SU-DHL-6 (cell line): ENCODE measurements around the gene ITGAL.

ENCODE experiments used
- H2AFZ ChIP-seq: fragments of 200-600 bp; sonication (generic); 2 replicates; pipeline ENCODE4 v1.6.1; 2014; ENCODE audit warnings: low read depth, mild to moderate bottlenecking, moderate library complexity, mixed read lengths, antibody characterized with exemption, low read length; ENCODE audit not compliant: severe bottlenecking
- H3F3A ChIP-seq: fragments of 200-600 bp; shearing (Covaris generic); 2 replicates; pipeline ENCODE4 v1.6.0; 2016; ENCODE audit warnings: antibody characterized with exemption, mild to moderate bottlenecking; ENCODE audit not compliant: insufficient read depth
- H3K27ac ChIP-seq: fragments of 200-600 bp; sonication (generic); 2 replicates; pipeline ENCODE4 v1.5.1; 2016; ENCODE audit warnings: low read depth, mild to moderate bottlenecking, low read length, moderate library complexity, mixed read lengths
- H3K27me3 ChIP-seq: fragments of 200-600 bp; sonication (generic), shearing (Covaris generic); 2 replicates; pipeline ENCODE4 v1.6.0; 2014; ENCODE audit warnings: mild to moderate bottlenecking, low read length
- H3K36me3 ChIP-seq: fragments of 200-600 bp; sonication (generic); 2 replicates; pipeline ENCODE4 v1.6.1; 2014; ENCODE audit warnings: mild to moderate bottlenecking, low read length, mixed read lengths
- H3K4me2 ChIP-seq: fragments of 300-600, 200-600 bp; shearing (Covaris generic), sonication (generic); 2 replicates; pipeline ENCODE4 v1.6.0; 2014; ENCODE audit warnings: low read length, low read depth, mild to moderate bottlenecking; ENCODE audit not compliant: poor library complexity, severe bottlenecking
- H3K4me3 ChIP-seq: fragments of 200-600 bp; sonication (generic); 2 replicates; pipeline ENCODE4 v1.5.1; 2014; ENCODE audit warnings: antibody characterized with exemption, low read length, mild to moderate bottlenecking, mixed read lengths; ENCODE audit not compliant: insufficient read depth, poor library complexity, severe bottlenecking
- H3K79me2 ChIP-seq: fragments of 200-600 bp; sonication (generic); 2 replicates; pipeline ENCODE4 v1.6.1; 2014; ENCODE audit warnings: mild to moderate bottlenecking, low read length, moderate library complexity; ENCODE audit not compliant: insufficient read depth
- H3K9ac ChIP-seq: fragments of 200-600 bp; sonication (generic); 2 replicates; pipeline ENCODE4 v1.7.0; 2014; ENCODE audit warnings: mild to moderate bottlenecking, low read length
- H3K9me2 ChIP-seq: fragments of 200-600 bp; sonication (generic); replicated peaks from 2 replicates; pipeline ENCODE4 v1.6.1; 2014; ENCODE audit warnings: low read length; ENCODE audit not compliant: insufficient read depth
- H3K9me3 ChIP-seq: fragments of 200-600 bp; sonication (generic); 2 replicates; pipeline ENCODE4 v1.6.1; 2014; ENCODE audit warnings: low read length, mixed read lengths; ENCODE audit not compliant: insufficient read depth
- H4K20me1 ChIP-seq: fragments of 200-600 bp; sonication (generic); 2 replicates; pipeline ENCODE4 v1.6.1; 2014; ENCODE audit warnings: low read depth, mild to moderate bottlenecking, antibody characterized with exemption, low read length, moderate library complexity, mixed read lengths
- EZH2phosphoT487 ChIP-seq: fragments of 200-600 bp; sonication (generic), shearing (Covaris generic); conservative IDR thresholded peaks from 2 replicates; pipeline ENCODE4 v1.6.1; 2018; ENCODE audit warnings: mild to moderate bottlenecking, antibody characterized with exemption, low read length, moderate library complexity, mixed read lengths
- TF ChIP-seq, protein P1 (sequence below): fragments of 200-600 bp; sonication (generic); IDR thresholded peaks from one replicate; pipeline ENCODE4 v1.5.1; 2017; ENCODE audit warnings: antibody characterized with exemption, mild to moderate bottlenecking, low read length, moderate library complexity; ENCODE audit not compliant: insufficient read depth, poor library complexity, severe bottlenecking

The ITGAL gene

DNA sequence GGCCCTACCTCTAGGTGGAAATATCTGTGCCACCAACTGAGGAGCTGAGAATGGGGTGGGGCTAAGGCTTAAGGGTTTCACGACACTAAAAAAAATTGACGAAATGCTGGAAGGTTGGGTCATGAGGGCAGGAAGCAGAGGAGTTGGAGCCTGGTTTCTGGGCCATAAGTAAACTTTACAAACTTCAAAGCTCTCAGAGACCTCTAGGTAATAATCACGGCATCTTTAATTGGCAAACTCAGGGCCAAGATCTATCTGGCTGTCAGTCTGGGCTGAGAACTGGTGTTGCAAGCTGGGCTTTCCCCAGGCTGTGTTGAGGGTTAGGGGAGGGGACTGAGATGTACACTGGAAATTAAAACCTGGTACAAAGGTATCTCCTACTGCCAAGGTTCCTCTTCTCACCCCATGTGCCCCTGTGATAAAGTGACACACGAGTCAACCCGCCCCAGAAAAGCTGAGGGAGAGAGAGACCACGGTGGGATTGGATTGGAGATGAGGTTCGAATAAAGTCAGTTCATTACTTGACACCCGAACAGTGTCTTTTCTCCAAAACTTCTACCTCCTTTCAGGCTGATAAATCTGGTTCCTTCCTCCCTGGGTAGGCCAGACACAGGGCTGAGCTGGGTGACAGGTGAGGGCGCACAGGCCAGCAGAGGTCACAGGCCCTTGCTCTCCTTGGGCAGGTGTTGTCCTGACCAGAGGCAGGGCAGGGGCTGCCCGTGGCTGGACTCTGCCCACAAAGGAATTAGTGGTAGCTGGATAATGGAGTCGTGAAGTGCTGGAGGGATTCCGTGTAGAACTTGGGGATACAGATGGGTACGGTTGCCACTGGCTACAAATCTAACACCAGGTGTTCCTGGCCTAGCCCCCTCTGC is 57.9 kb downstream of the ITGAL start:
- Histone ChIP-seq H3K4me3 (no peak overlapping the region), H3K9me2 (no peaks in the 10 kb centered on the region), H3K27ac (no peak overlapping the region), H3K4me2 (no peak overlapping the region), H3F3A (peaks cover 20% of the 10 kb centered on the region), H2AFZ (no peak overlapping the region), H3K27me3 (no peaks in the 10 kb centered on the region), H3K9ac (no peak overlapping the region), H3K9me3 (no peaks in the 10 kb centered on the region), H3K79me2 (peaks cover 4% of the 10 kb centered on the region; the same call in 1 of the 2 replicates), H4K20me1 (no peaks in the 10 kb centered on the region), H3K36me3 (no peaks in the 10 kb centered on the region)
- TF ChIP-seq, protein P1, sequence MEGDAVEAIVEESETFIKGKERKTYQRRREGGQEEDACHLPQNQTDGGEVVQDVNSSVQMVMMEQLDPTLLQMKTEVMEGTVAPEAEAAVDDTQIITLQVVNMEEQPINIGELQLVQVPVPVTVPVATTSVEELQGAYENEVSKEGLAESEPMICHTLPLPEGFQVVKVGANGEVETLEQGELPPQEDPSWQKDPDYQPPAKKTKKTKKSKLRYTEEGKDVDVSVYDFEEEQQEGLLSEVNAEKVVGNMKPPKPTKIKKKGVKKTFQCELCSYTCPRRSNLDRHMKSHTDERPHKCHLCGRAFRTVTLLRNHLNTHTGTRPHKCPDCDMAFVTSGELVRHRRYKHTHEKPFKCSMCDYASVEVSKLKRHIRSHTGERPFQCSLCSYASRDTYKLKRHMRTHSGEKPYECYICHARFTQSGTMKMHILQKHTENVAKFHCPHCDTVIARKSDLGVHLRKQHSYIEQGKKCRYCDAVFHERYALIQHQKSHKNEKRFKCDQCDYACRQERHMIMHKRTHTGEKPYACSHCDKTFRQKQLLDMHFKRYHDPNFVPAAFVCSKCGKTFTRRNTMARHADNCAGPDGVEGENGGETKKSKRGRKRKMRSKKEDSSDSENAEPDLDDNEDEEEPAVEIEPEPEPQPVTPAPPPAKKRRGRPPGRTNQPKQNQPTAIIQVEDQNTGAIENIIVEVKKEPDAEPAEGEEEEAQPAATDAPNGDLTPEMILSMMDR, result no peak
- TF ChIP-seq EZH2phosphoT487, result no peak

DNA sequence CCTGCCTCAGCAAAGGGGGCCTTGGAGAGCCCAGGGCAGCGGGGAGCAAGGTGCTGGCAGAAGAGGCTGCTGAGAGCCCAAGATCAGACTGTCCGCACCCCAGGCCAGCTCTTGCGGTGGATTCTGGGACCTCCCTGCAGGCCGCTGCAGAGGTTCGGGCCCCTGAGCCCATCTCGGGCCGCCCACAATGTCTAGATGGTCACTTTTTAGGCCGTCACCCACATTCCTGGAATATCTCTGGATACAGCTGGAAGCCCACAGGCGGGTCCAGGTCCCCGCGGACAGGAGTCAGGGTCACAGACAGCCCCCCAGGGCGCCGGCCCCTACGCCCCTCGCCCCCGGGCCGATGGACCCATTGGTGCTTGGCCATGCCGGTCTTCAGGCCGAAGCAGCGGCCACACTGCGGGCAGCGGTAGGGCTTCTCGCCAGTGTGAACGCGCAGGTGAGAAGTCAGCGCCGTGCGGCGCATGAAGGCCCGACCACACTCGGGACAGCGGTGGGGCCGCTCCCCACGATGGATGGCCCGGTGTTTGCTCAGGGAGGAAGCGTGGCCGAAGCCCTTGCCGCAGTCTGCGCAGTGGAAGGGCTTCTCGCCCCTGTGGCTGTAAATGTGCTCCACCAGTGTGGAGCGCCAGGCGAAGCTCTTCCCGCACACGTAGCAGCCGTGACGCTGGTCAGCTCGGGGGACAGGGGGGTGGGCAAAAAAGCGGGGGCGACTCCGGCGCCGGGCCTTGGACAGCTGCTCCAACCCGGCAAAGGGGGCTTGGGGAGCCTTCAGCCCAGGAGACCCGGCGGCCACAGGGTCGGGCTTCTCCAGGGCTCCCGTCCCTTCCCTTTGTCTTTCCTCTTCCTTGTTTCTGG is 60.0 kb downstream of the ITGAL start:
- TF ChIP-seq, protein P1, result no peak
- TF ChIP-seq EZH2phosphoT487, result no peak
- H3K27ac ChIP-seq, result no peak overlapping the region
- no peak overlapping the region for H3K4me3 ChIP-seq
- H3K79me2 ChIP-seq, result peaks cover 4% of the 10 kb centered on the region; the same call in 1 of the 2 replicates
- H3K9me3 ChIP-seq, result no peaks in the 10 kb centered on the region
- no peaks in the 10 kb centered on the region for H3K36me3 ChIP-seq
- H3K27me3 ChIP-seq, result no peaks in the 10 kb centered on the region
- no peaks in the 10 kb centered on the region for H4K20me1 ChIP-seq
- no peak overlapping the region for H3K9ac ChIP-seq
- H2AFZ ChIP-seq, result no peak overlapping the region
- no peaks in the 10 kb centered on the region for H3K9me2 ChIP-seq
- H3F3A ChIP-seq, result peaks cover 21% of the 10 kb centered on the region
- H3K4me2 ChIP-seq, result no peak overlapping the region

DNA sequence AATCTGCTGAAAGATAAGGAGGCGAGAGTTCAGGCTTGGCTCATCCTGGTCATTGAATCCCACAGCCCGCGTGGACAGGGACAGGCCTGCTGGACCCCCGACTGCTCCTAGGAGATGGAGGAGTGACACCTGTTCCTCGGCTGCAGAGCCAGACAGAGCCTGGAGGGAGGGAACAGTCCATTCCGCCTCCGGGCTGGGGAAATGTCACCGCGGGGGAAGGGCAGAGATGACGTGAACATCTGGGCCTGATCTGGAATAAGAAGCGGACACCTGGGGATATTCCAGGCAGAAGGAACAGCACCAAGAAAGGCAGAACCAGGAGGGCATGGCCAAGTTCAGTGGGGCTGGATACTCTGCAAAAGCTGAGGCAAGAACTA is 60.6 kb downstream of the ITGAL start:
- no peaks in the 10 kb centered on the region for H4K20me1 ChIP-seq
- H3K27me3 ChIP-seq, result no peaks in the 10 kb centered on the region
- no peak overlapping the region for H2AFZ ChIP-seq
- no peak overlapping the region for H3K9ac ChIP-seq
- H3K79me2 ChIP-seq, result peaks cover 4% of the 10 kb centered on the region; the same call in 1 of the 2 replicates
- no peaks in the 10 kb centered on the region for H3K9me3 ChIP-seq
- H3K4me2 ChIP-seq, result peak overlapping the region; percentile 95
- peaks cover 16% of the 10 kb centered on the region for H3F3A ChIP-seq
- H3K27ac ChIP-seq, result no peak overlapping the region
- no peaks in the 10 kb centered on the region for H3K36me3 ChIP-seq
- H3K4me3 ChIP-seq, result no peak overlapping the region
- no peaks in the 10 kb centered on the region for H3K9me2 ChIP-seq
- no peak for TF ChIP-seq EZH2phosphoT487
- TF ChIP-seq, protein P1, result no peak
